WTC11 (cell line): Measurements from ENCODE around the gene PIP4K2C. TPM values are rescaled to one million over a fixed set of nuclear protein-coding genes. Genes with fewer than 3 reads are reported as not detected.

ENCODE experiments used
- ATF1 ChIP-seq: sonication (generic); formaldehyde crosslinking; IDR thresholded peaks from 2 replicates; pipeline ENCODE4 v1.8.1; 2023; ENCODE audit warnings: mild to moderate bottlenecking, moderate library complexity, missing genetic modification reagents
- ATF2 ChIP-seq: sonication (generic); formaldehyde crosslinking; IDR thresholded peaks from 2 replicates; pipeline ENCODE4 v1.8.1; 2022; ENCODE audit warnings: low read depth, missing genetic modification reagents, borderline replicate concordance
- ATF3 ChIP-seq: sonication (generic); formaldehyde crosslinking; conservative IDR thresholded peaks from 2 replicates; pipeline ENCODE4 v1.8.1; 2022; ENCODE audit warnings: mild to moderate bottlenecking, missing genetic modification reagents
- CBFB ChIP-seq: sonication (generic); formaldehyde crosslinking; IDR thresholded peaks from 2 replicates; pipeline ENCODE4 v1.8.1; 2022; ENCODE audit warnings: mild to moderate bottlenecking, low read depth, missing genetic modification reagents
- CDX4 ChIP-seq: fragments of 250-450 bp; sonication (Bioruptor Pico); IDR thresholded peaks from 2 replicates; pipeline ENCODE4 v1.9.0; 2021; ENCODE audit warnings: moderate library complexity, mild to moderate bottlenecking, inconsistent platforms, borderline replicate concordance
- E2F4 ChIP-seq: sonication (generic); formaldehyde crosslinking; IDR thresholded peaks from 2 replicates; pipeline ENCODE4 v1.8.1; 2022; ENCODE audit warnings: low read depth, mild to moderate bottlenecking, moderate library complexity, missing genetic modification reagents, borderline replicate concordance
- ELF4 ChIP-seq: sonication (generic); formaldehyde crosslinking; IDR thresholded peaks from 2 replicates; pipeline ENCODE4 v1.8.1; 2022; ENCODE audit warnings: low read depth, mild to moderate bottlenecking, moderate library complexity, missing genetic modification reagents
- ESRRA ChIP-seq: sonication (generic); formaldehyde crosslinking; IDR thresholded peaks from 2 replicates; pipeline ENCODE4 v1.8.1; 2022; ENCODE audit warnings: mild to moderate bottlenecking, missing genetic modification reagents, borderline replicate concordance
- FOXJ3 ChIP-seq: sonication (generic); formaldehyde crosslinking; IDR thresholded peaks from 2 replicates; pipeline ENCODE4 v1.9.0; 2021; ENCODE audit warnings: missing genetic modification reagents, mild to moderate bottlenecking, borderline replicate concordance
- FOXK1 ChIP-seq: sonication (generic); formaldehyde crosslinking; IDR thresholded peaks from 2 replicates; pipeline ENCODE4 v1.8.0; 2022; ENCODE audit warnings: mild to moderate bottlenecking, moderate library complexity, missing genetic modification reagents
- FOXP1 ChIP-seq: sonication (generic); formaldehyde crosslinking; IDR thresholded peaks from 2 replicates; pipeline ENCODE4 v1.8.0; 2022; ENCODE audit warnings: missing genetic modification reagents, mild to moderate bottlenecking, moderate library complexity, borderline replicate concordance
- FOXP4 ChIP-seq: sonication (generic); formaldehyde crosslinking; IDR thresholded peaks from 2 replicates; pipeline ENCODE4 v1.8.0; 2022; ENCODE audit warnings: mild to moderate bottlenecking, missing genetic modification reagents
- GRHL2 ChIP-seq: fragments of 250-450 bp; sonication (Bioruptor Pico); IDR thresholded peaks from 2 replicates; pipeline ENCODE4 v1.8.0; 2022; ENCODE audit warnings: mild to moderate bottlenecking, moderate library complexity; ENCODE audit not compliant: insufficient replicate concordance, severe bottlenecking
- HMGA2 ChIP-seq: fragments of 250-450 bp; sonication (Bioruptor Pico); IDR thresholded peaks from 2 replicates; pipeline ENCODE4 v1.4.0; 2021; ENCODE audit warnings: mild to moderate bottlenecking, moderate library complexity
- KAT7 ChIP-seq: sonication (generic); formaldehyde crosslinking; IDR thresholded peaks from 2 replicates; pipeline ENCODE4 v1.8.1; 2023; ENCODE audit warnings: missing genetic modification reagents, mild to moderate bottlenecking, borderline replicate concordance
- MYBL2 ChIP-seq: sonication (generic); formaldehyde crosslinking; IDR thresholded peaks from 2 replicates; pipeline ENCODE4 v1.8.1; 2023; ENCODE audit warnings: mild to moderate bottlenecking, moderate library complexity, missing genetic modification reagents
- NFE2L1 ChIP-seq: sonication (generic); formaldehyde crosslinking; IDR thresholded peaks from 2 replicates; pipeline ENCODE4 v1.8.1; 2023; ENCODE audit warnings: missing genetic modification reagents
- NR1H2 ChIP-seq: sonication (generic); formaldehyde crosslinking; IDR thresholded peaks from 2 replicates; pipeline ENCODE4 v1.9.0; 2021; ENCODE audit warnings: mild to moderate bottlenecking, moderate library complexity, missing genetic modification reagents
- NR3C1 ChIP-seq: sonication (generic); formaldehyde crosslinking; conservative IDR thresholded peaks from 2 replicates; pipeline ENCODE4 v1.8.1; 2023; ENCODE audit warnings: low read depth, mild to moderate bottlenecking, missing genetic modification reagents
- USF1 ChIP-seq: sonication (generic); formaldehyde crosslinking; IDR thresholded peaks from 2 replicates; pipeline ENCODE4 v1.8.0; 2022; ENCODE audit warnings: mild to moderate bottlenecking, missing genetic modification reagents
- ZMAT4 ChIP-seq: fragments of 250-450 bp; sonication (Bioruptor Pico); IDR thresholded peaks from 2 replicates; pipeline ENCODE4 v1.9.0; 2021; ENCODE audit warnings: mild to moderate bottlenecking
- ZNF317 ChIP-seq: sonication (generic); formaldehyde crosslinking; IDR thresholded peaks from 2 replicates; pipeline ENCODE4 v1.8.1; 2023; ENCODE audit warnings: low read depth, mild to moderate bottlenecking, moderate library complexity, missing genetic modification reagents, borderline replicate concordance
- ZNF423 ChIP-seq: fragments of 250-450 bp; sonication (Bioruptor Pico); IDR thresholded peaks from 2 replicates; pipeline ENCODE4 v2.1.2; 2022; ENCODE audit warnings: mild to moderate bottlenecking, moderate library complexity
- ZNF671 ChIP-seq: fragments of 250-450 bp; sonication (Bioruptor Pico); IDR thresholded peaks from 2 replicates; pipeline ENCODE4 v1.8.0; 2021; ENCODE audit warnings: mild to moderate bottlenecking
- ZSCAN18 ChIP-seq: fragments of 250-450 bp; sonication (Bioruptor Pico); IDR thresholded peaks from 2 replicates; pipeline ENCODE4 v2.1.2; 2022; ENCODE audit warnings: mild to moderate bottlenecking, moderate library complexity
- total RNA-seq: library from RNA; stranded (reverse); gene quantifications from 3 replicates; pipeline ENCODE4 v1.2.3, GENCODE V29; 2021

PIP4K2C gene
- total RNA-seq, 1 experiment from 2014 or later, result 25.4 TPM

GRCh38 chr12:57590864-57591781 lies at the start of gene PIP4K2C (continued):
- TF ChIP-seq ZNF317 (CRISPR knock-in tag) (no peak), ZMAT4 (no peak), NR1H2 (CRISPR knock-in tag) (no peak), ESRRA (CRISPR knock-in tag) (no peak), ZNF671 (CRISPR knock-in tag) (no peak), HMGA2 (CRISPR knock-in tag) (no peak), ATF2 (no peak), MYBL2 (CRISPR knock-in tag) (0 out of 2 replicates have a peak, but pooled peaks have one; percentile 67), USF1 (CRISPR knock-in tag) (peak; percentile 98), NR3C1 (CRISPR knock-in tag) (no peak), ZNF423 (CRISPR knock-in tag) (no peak), NFE2L1 (CRISPR knock-in tag) (no peak), FOXP4 (peak; percentile 64; the same call in 1 of the 2 replicates), ATF3 (CRISPR knock-in tag) (no peak), FOXP1 (CRISPR knock-in tag) (peak; percentile 41; the same call in 1 of the 2 replicates), ELF4 (CRISPR knock-in tag) (no peak), FOXK1 (CRISPR knock-in tag) (peak; percentile 75), E2F4 (no peak), FOXJ3 (CRISPR knock-in tag) (no peak), CBFB (CRISPR knock-in tag) (no peak), KAT7 (CRISPR knock-in tag) (0 out of 2 replicates have a peak, but pooled peaks have one; percentile 62), GRHL2 (CRISPR knock-in tag) (no peak), ZSCAN18 (CRISPR knock-in tag) (no peak), ATF1 (CRISPR knock-in tag) (no peak), CDX4 (no peak)
